Measurements from ENCODE around the gene SLC5A1. TPM values are rescaled to one million over a fixed set of nuclear protein-coding genes. Genes with fewer than 3 reads are reported as not detected.

SLC5A1 gene
- total RNA-seq, 4 donors from 2014 or later, result 0.38 to 20.6 (median 11.3) TPM

- TF ChIP-seq CTCF (IDR thresholded peaks at IDR 0.05) (no peak), POLR2A (IDR thresholded peaks at IDR 0.05) (no peak)
- H3K9me3 ChIP-seq, result no peaks in the 10 kb centered on the region
- H3K4me3 ChIP-seq, result no peak overlapping the region
- H3K4me1 ChIP-seq, result no peaks in the 10 kb centered on the region
- DNase-seq, result no peak
- WGBS, 2 donors, result 40 to 43% methylated on average over 1 of the region's 1 CpG
- intact Hi-C loops (cut with DNase I), result no loop called here
- no peak overlapping the region for H3K27ac ChIP-seq
- no peaks in the 10 kb centered on the region for H3K36me3 ChIP-seq
- H3K27me3 ChIP-seq, result peaks cover 0 to 7% (median 0%) of the 10 kb centered on the region in 4 donors
Measured at GRCh38 chr22:32005453-32005852, 37.6 kb upstream of the SLC5A1 start.

- no peaks in the 10 kb centered on the region for H3K36me3 ChIP-seq
- H3K9me3 ChIP-seq, result peaks cover 0 to 21% (median 10%) of the 10 kb centered on the region in 3 donors
- H3K27ac ChIP-seq, result no peak overlapping the region
- H3K4me1 ChIP-seq, result no peaks in the 10 kb centered on the region
- H3K27me3 ChIP-seq, result peaks cover 0 to 8% (median 0%) of the 10 kb centered on the region in 4 donors
- no peak for TF ChIP-seq POLR2A (IDR thresholded peaks at IDR 0.05)
- intact Hi-C loops (cut with DNase I), result no loop called here
- no peak for DNase-seq
- H3K4me3 ChIP-seq, result no peak overlapping the region
- 94 to 100% methylated on average over 1 of the region's 1 CpG for WGBS, 2 donors
Measured at GRCh38 chr22:32013200-32013599, 29.9 kb upstream of the SLC5A1 start.

GRCh38 chr22:32016081-32016480 lies 27.0 kb upstream of the SLC5A1 start:
- intact Hi-C loops (cut with DNase I), result no loop called here
- no peaks in the 10 kb centered on the region for H3K4me1 ChIP-seq
- no peak for DNase-seq
- TF ChIP-seq POLR2A (IDR thresholded peaks at IDR 0.05), result no peak
- no peak for TF ChIP-seq CTCF (IDR thresholded peaks at IDR 0.05)
- H3K9me3 ChIP-seq, result peaks cover 0 to 21% (median 10%) of the 10 kb centered on the region in 3 donors
- H3K4me3 ChIP-seq, result no peak overlapping the region
- WGBS, 2 donors, result 72 to 84% methylated on average over 4 to 5 of the region's 5 CpGs
- H3K27ac ChIP-seq, result no peak overlapping the region
- H3K36me3 ChIP-seq, result no peaks in the 10 kb centered on the region
- H3K27me3 ChIP-seq, result peaks cover 0 to 15% (median 0%) of the 10 kb centered on the region in 4 donors

- H3K9me3 ChIP-seq, result peaks cover 0 to 16% (median 9%) of the 10 kb centered on the region in 3 donors
- no peak for DNase-seq
Measured at GRCh38 chr22:32018056-32018455, 25.0 kb upstream of the SLC5A1 start.

GRCh38 chr22:32020117-32020516 lies 22.9 kb upstream of the SLC5A1 start:
- no peaks in the 10 kb centered on the region for H3K36me3 ChIP-seq
- TF ChIP-seq CTCF (IDR thresholded peaks at IDR 0.05) (no peak), POLR2A (IDR thresholded peaks at IDR 0.05) (no peak)
- H3K4me1 ChIP-seq, result no peaks in the 10 kb centered on the region
- DNase-seq, result no peak
- H3K27ac ChIP-seq, result no peak overlapping the region
- H3K4me3 ChIP-seq, result no peak overlapping the region
- H3K27me3 ChIP-seq, result peaks cover 0 to 15% (median 0%) of the 10 kb centered on the region in 4 donors
- no peaks in the 10 kb centered on the region for H3K9me3 ChIP-seq
- intact Hi-C loops (cut with DNase I), result no loop called here

More at GRCh38 chr22:32018056-32018455, 25.0 kb upstream of the SLC5A1 start:
- intact Hi-C loops (cut with DNase I), result no loop called here
- Histone ChIP-seq H3K27me3 (peaks cover 0 to 15% (median 0%) of the 10 kb centered on the region in 4 donors), H3K36me3 (no peaks in the 10 kb centered on the region), H3K27ac (no peak overlapping the region), H3K4me3 (no peak overlapping the region), H3K4me1 (no peaks in the 10 kb centered on the region)
- WGBS, 2 donors, result 46 to 59% methylated on average over 2 of the region's 2 CpGs
- TF ChIP-seq POLR2A (IDR thresholded peaks at IDR 0.05), result no peak

- Histone ChIP-seq H3K4me3 (no peak overlapping the region), H3K36me3 (no peaks in the 10 kb centered on the region), H3K4me1 (no peaks in the 10 kb centered on the region), H3K9me3 (no peaks in the 10 kb centered on the region), H3K27me3 (peaks cover 0 to 15% (median 0%) of the 10 kb centered on the region in 4 donors), H3K27ac (no peak overlapping the region)
- TF ChIP-seq CTCF (IDR thresholded peaks at IDR 0.05), result no peak
- TF ChIP-seq POLR2A (IDR thresholded peaks at IDR 0.05), result no peak
- WGBS, 2 donors, result 54 to 75% methylated on average over 3 of the region's 3 CpGs
- no peak for DNase-seq
- intact Hi-C loops (cut with DNase I), result no loop called here
Measured at GRCh38 chr22:32021716-32022115, 21.3 kb upstream of the SLC5A1 start.
